ENCODE results near the gene LMX1B.
"Not testable (repeated sequence)": the region's sequence is repeated elsewhere in the genome, so short reads cannot be mapped to it uniquely, and the experiment has no call there.

Gene LMX1B

GRCh38 chr9:126635061-126635460 lies 21.3 kb downstream of the LMX1B start:
- no peak for DNase-seq (ENCODE audit: low read depth)

GRCh38 chr9:126635661-126636439 lies 22.1 kb downstream of the LMX1B start:
- DNase-seq (ENCODE audit: low read depth) = no peak

GRCh38 chr9:126636983-126637798 lies 23.5 kb downstream of the LMX1B start:
- no peak for DNase-seq (ENCODE audit: low read depth)

GRCh38 chr9:126638571-126639132 lies 24.9 kb downstream of the LMX1B start:
- no peak for DNase-seq (ENCODE audit: low read depth)

GRCh38 chr9:126639318-126640000 lies 25.7 kb downstream of the LMX1B start:
- no peak for DNase-seq (ENCODE audit: low read depth)

- no peak for DNase-seq (ENCODE audit: low read depth)
Measured at GRCh38 chr9:126641118-126641851, 27.6 kb downstream of the LMX1B start.

- DNase-seq (ENCODE audit: low read depth) = no peak
Measured at GRCh38 chr9:126642010-126642744, 28.4 kb downstream of the LMX1B start.

- no peak for DNase-seq (ENCODE audit: low read depth)
Measured at GRCh38 chr9:126642839-126643238, 29.1 kb downstream of the LMX1B start.

GRCh38 chr9:126643945-126644527 lies 30.3 kb downstream of the LMX1B start:
- no peak for DNase-seq (ENCODE audit: low read depth)

- DNase-seq (ENCODE audit: low read depth) = no peak
Measured at GRCh38 chr9:126646162-126646561, 32.4 kb downstream of the LMX1B start.

GRCh38 chr9:126647585-126648411 lies 34.1 kb downstream of the LMX1B start:
- DNase-seq (ENCODE audit: low read depth) = no peak

GRCh38 chr9:126649477-126649876 lies 35.7 kb downstream of the LMX1B start:
- DNase-seq (ENCODE audit: low read depth) = no peak

GRCh38 chr9:126650404-126651341 lies 36.9 kb downstream of the LMX1B start:
- no peak for DNase-seq (ENCODE audit: low read depth)

- DNase-seq (ENCODE audit: low read depth) = no peak
Measured at GRCh38 chr9:126652140-126652582, 38.4 kb downstream of the LMX1B start.

GRCh38 chr9:126654124-126654523 lies 40.4 kb downstream of the LMX1B start:
- no peak for DNase-seq (ENCODE audit: low read depth)

GRCh38 chr9:126656214-126656613 lies 42.5 kb downstream of the LMX1B start:
- not testable (repeated sequence) for DNase-seq (ENCODE audit: low read depth)

- DNase-seq (ENCODE audit: low read depth) = no peak
Measured at GRCh38 chr9:126658201-126658825, 44.6 kb downstream of the LMX1B start.
